ENCODE results near the gene ARHGEF28. TPM values are rescaled to one million over a fixed set of nuclear protein-coding genes. Genes with fewer than 3 reads are reported as not detected.

Gene ARHGEF28
- polyA plus RNA-seq, 1 experiment, result 8.8 TPM

GRCh38 chr5:73856997-73857396 is 231.0 kb downstream of the ARHGEF28 start:
- no peaks in the 10 kb centered on the region for H3K9me3 ChIP-seq (ENCODE audit: control insufficient read depth, insufficient read depth, low read length)
- ChIA-PET POLR2A (no interaction called here), CTCF (no interaction called here)
- DNase-seq (ENCODE audit: low read depth, low spot score), result no peak
- H3K27ac ChIP-seq (ENCODE audit: low read depth, low read length), result no peak overlapping the region
- H3K27me3 ChIP-seq (ENCODE audit: control insufficient read depth, insufficient read depth, low read length), result no peaks in the 10 kb centered on the region
- H3K4me3 ChIP-seq (ENCODE audit: low read depth, low read length), result no peak overlapping the region
- no peak for TF ChIP-seq CTCF (IDR thresholded peaks at IDR 0.05; ENCODE audit: low read depth, low read length)

- Histone ChIP-seq H3K9me3 (ENCODE audit: control insufficient read depth, insufficient read depth, low read length) (no peaks in the 10 kb centered on the region), H3K27ac (ENCODE audit: low read depth, low read length) (no peak overlapping the region), H3K27me3 (ENCODE audit: control insufficient read depth, insufficient read depth, low read length) (no peaks in the 10 kb centered on the region), H3K4me3 (ENCODE audit: low read depth, low read length) (no peak overlapping the region)
- DNase-seq (ENCODE audit: low read depth, low spot score), result no peak
- TF ChIP-seq CTCF (IDR thresholded peaks at IDR 0.05; ENCODE audit: low read depth, low read length), result no peak
- ChIA-PET CTCF (no interaction called here), POLR2A (no interaction called here)
Observed at GRCh38 chr5:73857446-73857845, 231.4 kb downstream of the ARHGEF28 start.

GRCh38 chr5:73858054-73858453 is 232.1 kb downstream of the ARHGEF28 start:
- Histone ChIP-seq H3K27me3 (ENCODE audit: control insufficient read depth, insufficient read depth, low read length) (no peaks in the 10 kb centered on the region), H3K27ac (ENCODE audit: low read depth, low read length) (no peak overlapping the region), H3K9me3 (ENCODE audit: control insufficient read depth, insufficient read depth, low read length) (no peaks in the 10 kb centered on the region), H3K4me3 (ENCODE audit: low read depth, low read length) (no peak overlapping the region)
- DNase-seq (ENCODE audit: low read depth, low spot score), result no peak
- TF ChIP-seq CTCF (IDR thresholded peaks at IDR 0.05; ENCODE audit: low read depth, low read length), result no peak
- POLR2A ChIA-PET, result no interaction called here
- CTCF ChIA-PET, result no interaction called here

GRCh38 chr5:73858776-73859175 is 232.8 kb downstream of the ARHGEF28 start:
- CTCF ChIA-PET, result no interaction called here
- no peak for DNase-seq (ENCODE audit: low read depth, low spot score)

GRCh38 chr5:73859696-73860095 is 233.7 kb downstream of the ARHGEF28 start:
- no peak overlapping the region for H3K4me3 ChIP-seq (ENCODE audit: low read depth, low read length)
- no peak for TF ChIP-seq CTCF (IDR thresholded peaks at IDR 0.05; ENCODE audit: low read depth, low read length)
- DNase-seq (ENCODE audit: low read depth, low spot score), result no peak
- no peaks in the 10 kb centered on the region for H3K27me3 ChIP-seq (ENCODE audit: control insufficient read depth, insufficient read depth, low read length)
- no peaks in the 10 kb centered on the region for H3K9me3 ChIP-seq (ENCODE audit: control insufficient read depth, insufficient read depth, low read length)
- H3K27ac ChIP-seq (ENCODE audit: low read depth, low read length), result no peak overlapping the region
- POLR2A ChIA-PET, result no interaction called here
- CTCF ChIA-PET, result no interaction called here

More at GRCh38 chr5:73858776-73859175, 232.8 kb downstream of the ARHGEF28 start:
- Histone ChIP-seq H3K27ac (ENCODE audit: low read depth, low read length) (no peak overlapping the region), H3K9me3 (ENCODE audit: control insufficient read depth, insufficient read depth, low read length) (no peaks in the 10 kb centered on the region), H3K27me3 (ENCODE audit: control insufficient read depth, insufficient read depth, low read length) (no peaks in the 10 kb centered on the region), H3K4me3 (ENCODE audit: low read depth, low read length) (no peak overlapping the region)
- no peak for TF ChIP-seq CTCF (IDR thresholded peaks at IDR 0.05; ENCODE audit: low read depth, low read length)
- POLR2A ChIA-PET, result no interaction called here

Measured in AG04450 (cell line).